ENCODE results near the gene CFAP61. TPM values are rescaled to one million over a fixed set of nuclear protein-coding genes. Genes with fewer than 3 reads are reported as not detected.
A peak's percentile ranks its signal among the peaks of the same experiment; 100 is the strongest.

CFAP61 gene
- total and polyA plus RNA-seq, 8 donors: 0.15 to 0.53 (median 0.33) TPM

DNA sequence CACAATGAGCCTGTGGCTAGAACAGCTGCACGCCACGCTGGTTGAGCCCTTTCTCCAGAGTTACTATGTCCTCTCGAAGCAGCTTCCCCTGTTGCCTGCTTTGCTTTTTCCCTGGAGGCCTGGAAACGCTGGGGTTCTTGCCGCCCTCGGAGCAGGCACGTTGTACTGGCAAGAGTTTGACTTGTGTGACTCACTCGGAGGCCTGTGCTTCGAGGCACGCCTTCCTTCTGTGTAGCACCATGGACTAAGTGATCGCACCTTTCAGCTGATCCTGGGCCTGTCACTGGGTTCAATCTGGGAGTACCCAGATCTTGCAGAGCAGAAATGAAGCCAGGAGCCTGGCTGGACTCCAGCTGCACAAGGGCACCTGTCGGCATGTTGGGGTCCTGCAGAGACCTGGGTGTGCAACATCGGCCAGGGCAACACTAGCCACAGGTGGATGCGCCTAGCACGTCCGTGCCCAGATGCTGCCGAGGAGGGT, 320.8 kb downstream of the CFAP61 start:
- intact Hi-C loops (cut with DNase I): no loop called here
- WGBS, 2 donors: 62 to 70% methylated on average over 17 of the region's 17 CpGs
- no peaks in the 10 kb centered on the region for H3K36me3 ChIP-seq
- FAIRE-seq (no peak), DNase-seq (no peak), ATAC-seq (peak in 2 of 4 donors; percentile 32 to 37)
- H3K27me3 ChIP-seq: peaks cover 0 to 11% (median 2%) of the 10 kb centered on the region in 4 donors
- no peak overlapping the region for H3K4me3 ChIP-seq
- no peaks in the 10 kb centered on the region for H3K4me1 ChIP-seq
- no peak overlapping the region for H3K27ac ChIP-seq
- H3K9me3 ChIP-seq: no peaks in the 10 kb centered on the region
- TF ChIP-seq, protein P1, sequence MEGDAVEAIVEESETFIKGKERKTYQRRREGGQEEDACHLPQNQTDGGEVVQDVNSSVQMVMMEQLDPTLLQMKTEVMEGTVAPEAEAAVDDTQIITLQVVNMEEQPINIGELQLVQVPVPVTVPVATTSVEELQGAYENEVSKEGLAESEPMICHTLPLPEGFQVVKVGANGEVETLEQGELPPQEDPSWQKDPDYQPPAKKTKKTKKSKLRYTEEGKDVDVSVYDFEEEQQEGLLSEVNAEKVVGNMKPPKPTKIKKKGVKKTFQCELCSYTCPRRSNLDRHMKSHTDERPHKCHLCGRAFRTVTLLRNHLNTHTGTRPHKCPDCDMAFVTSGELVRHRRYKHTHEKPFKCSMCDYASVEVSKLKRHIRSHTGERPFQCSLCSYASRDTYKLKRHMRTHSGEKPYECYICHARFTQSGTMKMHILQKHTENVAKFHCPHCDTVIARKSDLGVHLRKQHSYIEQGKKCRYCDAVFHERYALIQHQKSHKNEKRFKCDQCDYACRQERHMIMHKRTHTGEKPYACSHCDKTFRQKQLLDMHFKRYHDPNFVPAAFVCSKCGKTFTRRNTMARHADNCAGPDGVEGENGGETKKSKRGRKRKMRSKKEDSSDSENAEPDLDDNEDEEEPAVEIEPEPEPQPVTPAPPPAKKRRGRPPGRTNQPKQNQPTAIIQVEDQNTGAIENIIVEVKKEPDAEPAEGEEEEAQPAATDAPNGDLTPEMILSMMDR (IDR thresholded peaks at IDR 0.05): no peak

DNA sequence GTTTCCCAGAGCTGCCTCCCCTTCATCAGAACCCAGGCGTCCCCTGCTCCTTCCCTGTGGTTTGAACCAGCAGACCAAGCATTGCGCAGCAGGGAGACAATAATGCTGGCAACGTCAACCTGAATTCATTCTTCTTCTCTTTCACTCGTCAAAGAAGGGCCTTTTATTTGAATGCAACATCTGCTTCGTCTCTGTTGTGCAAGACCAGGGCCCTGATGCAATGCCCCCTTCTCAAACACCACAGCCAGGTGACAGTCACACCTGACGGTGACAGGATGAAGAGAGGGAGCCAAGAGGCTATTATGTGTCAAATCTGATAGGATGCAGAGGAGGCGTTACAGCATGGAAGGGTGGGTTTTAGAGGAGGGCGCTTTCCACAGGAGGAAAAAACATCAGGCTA, 323.5 kb downstream of the CFAP61 start:
- Histone ChIP-seq H3K4me1 (no peaks in the 10 kb centered on the region), H3K27me3 (peaks cover 0 to 5% (median 0%) of the 10 kb centered on the region in 4 donors), H3K9me3 (no peaks in the 10 kb centered on the region), H3K4me3 (no peak overlapping the region), H3K27ac (no peak overlapping the region), H3K36me3 (no peaks in the 10 kb centered on the region)
- no peak for FAIRE-seq
- ATAC-seq: no peak
- TF ChIP-seq, protein P1 (IDR thresholded peaks at IDR 0.05): no peak
- WGBS, 2 donors: 53 to 58% methylated on average over 8 of the region's 8 CpGs
- DNase-seq: no peak
- intact Hi-C loops (cut with DNase I): no loop called here

DNA sequence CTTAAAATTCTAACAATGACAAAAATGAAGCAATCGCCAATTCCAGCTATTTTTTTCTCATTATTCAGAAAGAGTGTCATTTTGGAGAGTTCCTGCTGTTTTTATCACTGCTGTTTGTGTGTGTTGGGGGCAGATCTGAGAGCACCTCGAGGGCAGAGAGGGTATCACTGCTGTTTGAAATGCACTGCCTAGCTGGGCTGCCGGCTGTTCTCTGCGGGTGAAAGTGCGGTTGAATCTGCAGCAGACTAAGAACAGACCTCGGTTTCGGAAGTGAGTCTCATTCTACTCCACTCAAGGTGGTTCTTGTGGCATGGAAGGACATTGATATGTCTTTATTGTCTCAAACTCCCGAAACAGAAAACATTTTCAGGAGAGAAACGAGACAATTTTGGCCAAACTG, 333.9 kb downstream of the CFAP61 start:
- no peak overlapping the region for H3K27ac ChIP-seq
- TF ChIP-seq, protein P1 (IDR thresholded peaks at IDR 0.05): no peak
- no peaks in the 10 kb centered on the region for H3K4me1 ChIP-seq
- H3K27me3 ChIP-seq: no peaks in the 10 kb centered on the region
- DNase-seq (no peak), FAIRE-seq (no peak), ATAC-seq (peak in 1 of 4 donors; percentile 21)
- peaks cover 0 to under 1% (median 0%) of the 10 kb centered on the region in 3 donors for H3K36me3 ChIP-seq
- intact Hi-C loops (cut with DNase I): no loop called here
- no peaks in the 10 kb centered on the region for H3K9me3 ChIP-seq
- no peak overlapping the region for H3K4me3 ChIP-seq
- 39 to 53% methylated on average over 9 of the region's 9 CpGs for WGBS, 2 donors

DNA sequence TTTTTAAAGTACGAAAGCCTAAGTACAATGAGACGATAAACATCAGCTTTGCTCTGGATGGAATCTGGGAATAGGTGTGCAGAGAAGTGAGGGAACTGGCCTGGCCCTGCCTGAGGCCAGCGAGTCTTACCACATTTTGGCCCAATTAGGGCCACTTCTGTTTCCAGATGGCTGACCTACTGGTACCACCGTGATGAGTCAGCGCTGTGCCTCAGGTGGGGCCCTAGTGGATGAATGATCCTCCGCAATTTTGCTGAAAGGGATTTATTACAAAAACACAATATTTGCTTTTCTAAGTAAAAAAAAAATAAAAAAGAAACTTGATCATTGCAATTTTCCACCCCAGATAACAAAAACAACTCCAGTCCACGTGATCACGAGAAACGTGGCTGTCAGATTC, 338.1 kb downstream of the CFAP61 start:
- Histone ChIP-seq H3K4me1 (no peaks in the 10 kb centered on the region), H3K27ac (no peak overlapping the region), H3K27me3 (no peaks in the 10 kb centered on the region), H3K36me3 (peaks cover 0 to 28% (median 0%) of the 10 kb centered on the region in 3 donors), H3K9me3 (no peaks in the 10 kb centered on the region), H3K4me3 (no peak overlapping the region)
- TF ChIP-seq, protein P1 (IDR thresholded peaks at IDR 0.05): no peak
- intact Hi-C loops (cut with DNase I): no loop called here
- ATAC-seq (no peak), FAIRE-seq (no peak), DNase-seq (no peak)
- 93 to 95% methylated on average over 9 of the region's 9 CpGs for WGBS, 2 donors

DNA sequence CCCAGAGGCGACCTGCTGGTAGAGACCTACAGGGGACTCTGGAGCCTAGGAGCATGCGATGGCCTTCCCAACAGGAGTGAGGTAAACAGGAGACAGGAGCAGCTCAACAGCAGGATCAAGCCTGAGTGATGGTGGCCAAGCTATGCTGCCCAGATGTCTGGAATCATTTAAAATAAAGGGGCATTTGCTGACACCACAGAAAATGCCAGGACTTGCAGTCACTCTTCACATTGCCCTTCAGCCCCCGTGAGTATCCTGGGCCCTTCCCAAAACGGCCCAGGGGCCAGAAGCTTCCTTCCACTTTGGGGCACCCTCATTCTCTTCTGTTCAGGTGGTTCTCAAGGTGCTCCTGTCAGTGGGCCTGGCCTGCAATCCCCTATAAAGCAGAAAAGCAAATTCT, 338.8 kb downstream of the CFAP61 start:
- 83 to 89% methylated on average over 4 of the region's 4 CpGs for WGBS, 2 donors
- no peak for FAIRE-seq

More for the DNA sequence above, 338.8 kb downstream of the CFAP61 start:
- Histone ChIP-seq H3K36me3 (peaks cover 0 to 33% (median 0%) of the 10 kb centered on the region in 3 donors), H3K4me1 (no peaks in the 10 kb centered on the region), H3K4me3 (no peak overlapping the region), H3K9me3 (no peaks in the 10 kb centered on the region), H3K27me3 (no peaks in the 10 kb centered on the region), H3K27ac (no peak overlapping the region)
- ATAC-seq: no peak
- TF ChIP-seq, protein P1 (IDR thresholded peaks at IDR 0.05): no peak
- intact Hi-C loops (cut with DNase I): no loop called here
- no peak for DNase-seq

Measured in pancreas (tissue), 10 donors.